OCI-LY3 (cell line): ENCODE data around the gene ARHGAP26.

Experiments used
- H2AFZ ChIP-seq: fragments of 200-600, 300-600 bp; shearing (Covaris generic); 2 replicates; pipeline ENCODE4 v1.6.0; 2014; ENCODE audit warnings: antibody characterized with exemption, low read depth, low read length
- H3K27ac ChIP-seq: fragments of 200-600, 300-600 bp; sonication (generic); 2 replicates; pipeline ENCODE4 v1.5.1; 2014; ENCODE audit warnings: mild to moderate bottlenecking, low read length, moderate library complexity, mixed read lengths
- H3K27me3 ChIP-seq: fragments of 200-600, 300-600 bp; sonication (generic); 2 replicates; pipeline ENCODE4 v1.6.1; 2014; ENCODE audit warnings: low read depth, low read length, mixed read lengths
- H3K36me3 ChIP-seq: fragments of 200-600, 300-600 bp; sonication (generic); replicated peaks from 2 replicates; pipeline ENCODE3; 2014; ENCODE audit warnings: low read depth, low read length, mixed read lengths
- H3K4me1 ChIP-seq: fragments of 300-600, 200-600 bp; sonication (generic); 2 replicates; pipeline ENCODE4 v1.6.1; 2014; ENCODE audit warnings: low read length, mixed read lengths
- H3K4me2 ChIP-seq: fragments of 200-600, 300-600 bp; sonication (generic); 2 replicates; pipeline ENCODE4 v1.6.1; 2014; ENCODE audit warnings: low read length, mixed read lengths
- H3K4me3 ChIP-seq: fragments of 300-600, 200-600 bp; sonication (generic); 2 replicates; pipeline ENCODE4 v1.5.1; 2014; ENCODE audit warnings: antibody characterized with exemption, mild to moderate bottlenecking, low read length, moderate library complexity
- H3K79me2 ChIP-seq: fragments of 300-600, 200-600 bp; shearing (Covaris generic); 2 replicates; pipeline ENCODE4 v1.6.1; 2014; ENCODE audit warnings: mild to moderate bottlenecking, low read length, mixed read lengths
- H3K9ac ChIP-seq: fragments of 300-600, 200-600 bp; shearing (Covaris generic); 2 replicates; pipeline ENCODE4 v1.6.0; 2014; ENCODE audit warnings: mild to moderate bottlenecking, low read length, moderate library complexity
- H3K9me3 ChIP-seq: fragments of 200-600, 300-600 bp; shearing (Covaris generic); 2 replicates; pipeline ENCODE4 v1.6.1; 2014; ENCODE audit warnings: low read length, mixed read lengths; ENCODE audit not compliant: insufficient read depth
- H4K20me1 ChIP-seq: fragments of 200-600, 300-600 bp; sonication (generic); 2 replicates; pipeline ENCODE4 v1.6.1; 2016; ENCODE audit warnings: low read length, mixed read lengths; ENCODE audit not compliant: insufficient read depth
- CTCF ChIP-seq: fragments of 200-600, 300-600 bp; sonication (generic); IDR thresholded peaks from 2 replicates; pipeline ENCODE4 v1.5.1; 2014; ENCODE audit warnings: antibody characterized with exemption, low read length, low read depth
- EZH2phosphoT487 ChIP-seq: fragments of 200-600 bp; shearing (Covaris generic); IDR thresholded peaks from 2 replicates; pipeline ENCODE4 v1.6.1; 2018; ENCODE audit warnings: antibody characterized with exemption, mixed run types, low read depth

The ARHGAP26 gene

GRCh38 chr5:142845402-142845921 is 75.3 kb downstream of the ARHGAP26 start:
- Histone ChIP-seq H3K4me3 (no peak overlapping the region), H3K27me3 (0 out of 2 replicates have a peak, but pooled peaks cover 7% of the 10 kb centered on the region), H3K36me3 (no peaks in the 10 kb centered on the region), H4K20me1 (no peaks in the 10 kb centered on the region), H2AFZ (no peak overlapping the region), H3K79me2 (no peaks in the 10 kb centered on the region), H3K4me2 (no peak overlapping the region), H3K9me3 (no peaks in the 10 kb centered on the region), H3K9ac (no peak overlapping the region), H3K4me1 (no peaks in the 10 kb centered on the region), H3K27ac (no peak overlapping the region)
- TF ChIP-seq CTCF (no peak), EZH2phosphoT487 (no peak)

GRCh38 chr5:142845954-142846398 is 75.8 kb downstream of the ARHGAP26 start:
- Histone ChIP-seq H3K4me3 (no peak overlapping the region), H2AFZ (no peak overlapping the region), H3K27ac (no peak overlapping the region), H3K9ac (no peak overlapping the region), H3K79me2 (no peaks in the 10 kb centered on the region), H3K4me2 (no peak overlapping the region), H3K27me3 (0 out of 2 replicates have a peak, but pooled peaks cover 5% of the 10 kb centered on the region), H3K36me3 (no peaks in the 10 kb centered on the region), H4K20me1 (no peaks in the 10 kb centered on the region), H3K9me3 (no peaks in the 10 kb centered on the region), H3K4me1 (no peaks in the 10 kb centered on the region)
- TF ChIP-seq CTCF (no peak), EZH2phosphoT487 (no peak)

DNA sequence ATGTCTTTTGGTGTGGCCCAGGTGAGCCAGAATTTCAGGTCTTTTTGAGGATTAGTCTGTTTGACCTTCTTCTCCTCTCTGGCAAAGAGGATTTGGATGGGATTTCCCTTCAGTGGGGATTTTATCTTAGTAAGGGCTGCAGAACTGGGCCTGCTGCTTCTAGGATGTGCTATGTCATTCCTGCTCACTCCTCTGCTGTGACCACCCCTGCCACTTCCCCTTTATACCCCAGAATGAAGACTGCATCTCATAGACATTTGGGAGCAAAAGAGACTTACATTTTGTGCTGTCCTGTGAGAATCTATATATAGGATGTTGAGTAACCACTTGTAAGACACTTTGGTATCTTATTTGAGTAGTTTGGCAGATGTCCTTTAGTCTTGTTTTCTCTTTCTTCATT is 76.2 kb downstream of the ARHGAP26 start:
- Histone ChIP-seq H3K4me3 (no peak overlapping the region), H3K27me3 (0 out of 2 replicates have a peak, but pooled peaks cover 4% of the 10 kb centered on the region), H2AFZ (no peak overlapping the region), H3K79me2 (no peaks in the 10 kb centered on the region), H3K4me2 (no peak overlapping the region), H4K20me1 (no peaks in the 10 kb centered on the region), H3K4me1 (no peaks in the 10 kb centered on the region), H3K36me3 (no peaks in the 10 kb centered on the region), H3K9ac (no peak overlapping the region), H3K27ac (no peak overlapping the region), H3K9me3 (no peaks in the 10 kb centered on the region)
- TF ChIP-seq CTCF = no peak
- no peak for TF ChIP-seq EZH2phosphoT487

GRCh38 chr5:142847898-142848790 is 78.0 kb downstream of the ARHGAP26 start:
- no peaks in the 10 kb centered on the region for H3K4me1 ChIP-seq
- H3K9me3 ChIP-seq = no peaks in the 10 kb centered on the region
- no peaks in the 10 kb centered on the region for H3K27me3 ChIP-seq
- H3K9ac ChIP-seq = no peak overlapping the region
- H3K36me3 ChIP-seq = no peaks in the 10 kb centered on the region
- no peaks in the 10 kb centered on the region for H3K79me2 ChIP-seq
- no peak overlapping the region for H3K27ac ChIP-seq
- no peak overlapping the region for H2AFZ ChIP-seq
- H3K4me3 ChIP-seq = no peak overlapping the region
- no peak overlapping the region for H3K4me2 ChIP-seq
- TF ChIP-seq CTCF (no peak), EZH2phosphoT487 (no peak)
- no peaks in the 10 kb centered on the region for H4K20me1 ChIP-seq
